Heart right ventricle (tissue), 16 donors: ENCODE measurements around the gene SNRPD3. TPM values are rescaled to one million over a fixed set of nuclear protein-coding genes. Genes with fewer than 3 reads are reported as not detected.
A peak's percentile ranks its signal among the peaks of the same experiment; 100 is the strongest.

Experiments used
- ATAC-seq, 8 donors: fragments of 200-7000 bp; cut with Tn5 transposase; one replicate each; pipeline ENCODE4 v1.9.1; 2020; ENCODE audit warnings: mild to moderate bottlenecking in 8 of 8, moderate library complexity in 8 of 8, moderate number of reproducible peaks in 1 of 8
- DNase-seq, 2 donors: peaks; one replicate each; pipeline ENCODE4 v3.0.0-alpha.2; 2020
- H3K27ac ChIP-seq, 10 donors: fragments of 200-600 bp; sonication (generic) in 2 of 10; one replicate each; pipeline versions ENCODE4 v1.5.0 to v1.8.0; 2020 to 2022; ENCODE audit warnings: mild to moderate bottlenecking in 3 of 10
- H3K27me3 ChIP-seq, 7 donors: fragments of 200-600 bp; one replicate each; pipeline ENCODE4 v1.8.0; 2021 to 2022; ENCODE audit warnings: mild to moderate bottlenecking in 2 of 7
- H3K36me3 ChIP-seq, 9 donors: fragments of 200-600 bp; sonication (generic) in 1 of 9; one replicate each; pipeline versions ENCODE4 v1.5.0 to v1.8.0; 2020 to 2022; ENCODE audit warnings: mild to moderate bottlenecking in 2 of 9
- H3K4me1 ChIP-seq, 9 donors: fragments of 200-600 bp; sonication (generic) in 1 of 9; one replicate each; pipeline versions ENCODE4 v1.5.0 to v1.8.0; 2020 to 2022; ENCODE audit warnings: mild to moderate bottlenecking in 4 of 9
- H3K4me3 ChIP-seq, 10 donors: fragments of 200-600 bp; sonication (generic) in 2 of 10; one replicate each; pipeline versions ENCODE4 v1.5.0 to v1.8.0; 2020 to 2022; ENCODE audit warnings: mild to moderate bottlenecking in 7 of 10, moderate library complexity in 2 of 10
- H3K9me3 ChIP-seq, 11 donors: fragments of 200-600 bp in 10 of 11; sonication (generic) in 2 of 11; one replicate each; pipeline versions ENCODE4 v1.5.0 to v1.8.0; 2013 to 2022; ENCODE audit warnings: mild to moderate bottlenecking in 2 of 11, control low read depth in 1 of 11, moderate library complexity in 1 of 11
- WGBS, 2 donors: extraction: QIAGEN DNeasy Blood & Tissue Kit; methylation state at CpG; one replicate each; pipeline ENCODE4 v1.1.7; 2013; ENCODE audit warnings: inconsistent platforms in 1 of 2; 5-methylcytosine and 5-hydroxymethylcytosine counted together
- intact Hi-C, 10 donors: fragments of 100-400 bp; cut with DNase I; formaldehyde crosslinking; loops; one replicate each; pipeline versions ENCODE4 v1.11.1 to v1.14.2; 2022
- long read RNA-seq, 3 donors: library from polyadenylated mRNA; unstranded; transcript quantifications; one replicate each; pipeline ENCODE4 v2.0.0, GENCODE V29; 2020 to 2021
- polyA plus RNA-seq, 2 donors: library from polyadenylated mRNA; stranded (reverse); fragments of 200-250 nt; gene quantifications; one replicate each; pipeline ENCODE4 v1.2.3, GENCODE V29; 2013
- total RNA-seq, 10 donors: library from RNA; stranded (reverse); fragmentation: NEBNext Ultra II Directional in 3 of 10; extraction: Animal tissue kit (Norgen Biotek cat#: 25700) in 3 of 10; gene quantifications; one replicate each; pipeline versions ENCODE4 v1.2.1 to v1.2.4, GENCODE V29; 2021 to 2023
- TF ChIP-seq, protein P1 (sequence below), 9 donors: fragments of 200-600 bp; sonication (generic) in 2 of 9; IDR thresholded peaks; one replicate each; pipeline versions ENCODE4 v1.5.0 to v1.8.0; 2021 to 2022; ENCODE audit warnings: antibody characterized with exemption in 9 of 9, mild to moderate bottlenecking in 5 of 9, moderate library complexity in 1 of 9
- donor health status: Arrhythmogenic right ventricular cardiomyopathy.
- donor health status: ischemic (EF 13 %, LVEDD 7.1; RV severe dilation, severe dysfunction).
- donor health status: healthy with polysubstance abuse.
- donor health status: DM: no; HTN: yes; CAD: no.
- donor health status: DM: no; HTN: no; CAD: no.
- donor health status: ischemic (EF 25% LVEDD 6.9; RV normal size, moderate dysfunction).
- donor health status: ischemic (EF 25% LVEDD 5.7; RV mildly dilated, moderate dysfunction).
- donor health status: healthy.
- donor health status: DM: yes; HTN: yes; CAD: no.
- donor health status: Ischemic cardiomyopathy.
- donor health status: ischemic (EF 35%, LVEDD 5.7; RV mildly dilated, moderate dysfunction).
- donor health status: nonischemic (EF 11% LVEDD 7.7; RV severe dilation, severe dysfunction).
- donor health status: DM: yes; HTN: yes; CAD: no.
- donor health status: PGD.
- donor health status: ischemic (EF 29% LVEDD 5.4; RV normal size, mild dysfunction).
- donor health status: nonischemic (EF 23%, LVEDD 6.1; RV moderate dilation, normal function).

The SNRPD3 gene
- 10 to 100 TPM; 67.0 to 89.4 (median 74.0) TPM for total RNA-seq
- polyA plus RNA-seq = 100 to 1,000 TPM in 1 of 2 donors, 10 to 100 TPM in 1; 47.3 to 127 TPM
- long read RNA-seq, donor 1, transcript SNRPD3-201 (4 exons, 1,763 nt) = major isoform, 25 of 29 reads
- long read RNA-seq, donor 1, partial matches to known transcripts = 2 of 29 reads
- long read RNA-seq, donor 1, other reads (novel, unspliced or antisense) = 2 of 29 reads
- long read RNA-seq, donor 2, transcript SNRPD3-201 (4 exons, 1,763 nt) = major isoform, 44 of 52 reads
- long read RNA-seq, donor 2, partial matches to known transcripts = 5 of 52 reads
- long read RNA-seq, donor 2, other reads (novel, unspliced or antisense) = 3 of 52 reads
- long read RNA-seq, donor 3, transcript SNRPD3-201 (4 exons, 1,763 nt) = major isoform, 20 of 22 reads
- long read RNA-seq, donor 3, partial matches to known transcripts = 0 of 22 reads
- long read RNA-seq, donor 3, other reads (novel, unspliced or antisense) = 2 of 22 reads

DNA sequence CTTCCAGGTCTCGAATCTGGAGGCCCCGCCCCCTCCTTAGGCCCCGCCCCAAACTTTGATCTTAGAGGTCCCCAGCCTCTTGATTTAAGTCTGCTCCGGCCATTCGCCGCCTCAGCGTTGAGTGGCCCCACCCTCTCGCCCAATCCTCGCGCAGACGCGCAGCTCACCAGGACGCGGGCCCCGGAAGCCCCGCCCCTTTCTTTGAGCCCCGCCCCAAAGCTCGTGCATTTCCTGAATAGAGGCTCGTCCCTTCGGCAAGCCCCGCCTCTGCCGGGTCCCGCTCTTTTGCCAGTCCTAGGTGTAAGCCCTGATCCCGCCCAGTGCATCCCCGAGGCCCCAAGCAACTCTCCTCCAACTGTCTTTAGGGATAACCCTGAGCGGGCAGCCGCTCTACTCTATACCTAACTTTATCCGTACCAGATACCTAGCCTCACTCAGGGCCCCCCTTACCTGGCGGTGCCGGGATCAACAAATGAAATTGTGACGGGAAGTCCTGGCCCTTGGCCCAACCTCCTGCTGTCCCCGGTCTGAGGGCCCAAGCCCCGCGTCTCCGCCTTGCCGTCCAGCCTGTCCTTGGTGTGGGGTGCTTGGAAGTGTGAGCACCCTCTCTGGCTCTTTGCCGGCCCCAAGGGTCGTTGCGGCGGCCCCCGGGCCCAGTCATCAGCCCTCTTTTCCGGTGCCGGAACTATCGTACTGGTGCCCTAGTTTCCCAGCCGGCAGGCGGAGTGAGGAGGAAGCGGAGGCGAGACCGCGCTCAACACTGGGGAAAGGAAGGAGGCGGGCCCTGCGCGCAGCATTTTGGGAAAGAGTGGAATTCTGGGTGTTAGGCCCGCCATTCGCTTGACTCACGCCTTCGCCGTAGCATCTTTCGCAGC is at the start of gene SNRPD3:
Gene SNRPD3, plus strand, starts transcription at position 835 of the 875 bp plus-strand sequence. CDS start 1,676 bp downstream, outside the sequence.
- 0% methylated on average over 59 of the region's 59 CpGs for WGBS, 2 donors
- ATAC-seq (peak; percentile 90 to 97 (median 94)), DNase-seq (peak; percentile 100)
- TF ChIP-seq, protein P1, sequence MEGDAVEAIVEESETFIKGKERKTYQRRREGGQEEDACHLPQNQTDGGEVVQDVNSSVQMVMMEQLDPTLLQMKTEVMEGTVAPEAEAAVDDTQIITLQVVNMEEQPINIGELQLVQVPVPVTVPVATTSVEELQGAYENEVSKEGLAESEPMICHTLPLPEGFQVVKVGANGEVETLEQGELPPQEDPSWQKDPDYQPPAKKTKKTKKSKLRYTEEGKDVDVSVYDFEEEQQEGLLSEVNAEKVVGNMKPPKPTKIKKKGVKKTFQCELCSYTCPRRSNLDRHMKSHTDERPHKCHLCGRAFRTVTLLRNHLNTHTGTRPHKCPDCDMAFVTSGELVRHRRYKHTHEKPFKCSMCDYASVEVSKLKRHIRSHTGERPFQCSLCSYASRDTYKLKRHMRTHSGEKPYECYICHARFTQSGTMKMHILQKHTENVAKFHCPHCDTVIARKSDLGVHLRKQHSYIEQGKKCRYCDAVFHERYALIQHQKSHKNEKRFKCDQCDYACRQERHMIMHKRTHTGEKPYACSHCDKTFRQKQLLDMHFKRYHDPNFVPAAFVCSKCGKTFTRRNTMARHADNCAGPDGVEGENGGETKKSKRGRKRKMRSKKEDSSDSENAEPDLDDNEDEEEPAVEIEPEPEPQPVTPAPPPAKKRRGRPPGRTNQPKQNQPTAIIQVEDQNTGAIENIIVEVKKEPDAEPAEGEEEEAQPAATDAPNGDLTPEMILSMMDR (IDR thresholded peaks at IDR 0.05) = peak in 6 of 9 donors; percentile 9 to 28 (median 19)
- Histone ChIP-seq H3K36me3 (peaks cover 0 to 41% (median 11%) of the 10 kb centered on the region in 9 donors), H3K4me3 (peak within 1 kb of the TSS; percentile 68 to 100 (median 92)), H3K9me3 (no peaks in the 10 kb centered on the region), H3K27me3 (no peaks in the 10 kb centered on the region), H3K27ac (peak within 1 kb of the TSS; percentile 94 to 99 (median 98)), H3K4me1 (peaks cover 7 to 76% (median 65%) of the 10 kb centered on the region in 9 donors)
- intact Hi-C loops = loop anchor here in 1 of 10 donors (10.0 kb wide), 1 partner anchor 641 kb away; no protein-coding TSS in a partner anchor

DNA sequence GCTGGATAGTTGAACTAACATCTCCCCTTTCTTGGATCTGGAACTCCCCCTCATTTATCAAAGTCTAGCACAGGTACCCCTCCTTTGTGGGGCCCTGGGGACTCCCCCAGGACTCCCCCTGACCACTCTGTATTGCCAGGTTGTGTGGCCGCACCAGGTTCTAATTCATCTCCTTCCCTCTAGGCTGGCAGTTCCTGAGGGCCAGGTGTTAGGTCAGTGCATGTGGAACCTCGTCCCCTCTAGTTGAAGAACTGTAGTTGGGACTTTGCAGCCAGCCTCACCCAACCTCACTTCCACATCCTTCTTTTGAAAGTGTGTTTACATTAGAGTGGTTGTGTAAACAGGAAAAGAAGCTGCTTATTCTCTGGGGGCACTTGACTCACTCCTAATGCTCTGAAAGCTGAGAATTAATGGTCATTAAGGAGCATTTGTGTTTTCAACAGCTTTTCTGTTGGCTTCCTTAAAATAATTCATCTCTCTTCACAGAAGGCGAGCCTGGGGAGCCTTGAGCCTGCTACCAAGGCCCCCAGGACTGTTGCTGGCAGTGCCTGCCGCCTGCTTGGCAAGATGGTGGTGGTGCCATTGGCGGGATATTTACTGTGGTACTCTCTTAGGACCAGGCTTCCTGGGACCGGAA is 48.9 kb upstream of the SNRPD3 start:
- no peak for DNase-seq
- H3K27ac ChIP-seq = peak overlapping the region in 2 of 10 donors; percentile 27 to 77

DNA sequence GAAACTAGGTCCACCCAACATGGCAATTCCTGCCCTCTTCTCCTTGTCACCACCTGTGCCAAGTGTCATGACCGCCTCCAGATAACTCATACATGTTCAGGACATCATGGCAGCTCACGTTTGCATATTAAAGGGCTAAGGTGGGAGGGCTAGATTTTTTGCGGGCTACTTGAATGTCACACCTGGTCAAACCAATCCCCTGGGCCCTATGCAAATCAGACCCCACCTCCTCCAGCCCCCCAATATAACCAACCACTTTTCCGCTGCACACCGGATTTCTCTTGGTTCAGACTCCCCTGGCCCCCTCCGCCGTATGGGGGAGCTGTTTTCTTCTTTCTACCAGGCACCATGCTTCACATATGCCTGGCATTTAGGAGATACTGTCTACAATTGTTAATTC is 48.1 kb upstream of the SNRPD3 start:
- Histone ChIP-seq H3K36me3 (no peaks in the 10 kb centered on the region), H3K9me3 (no peaks in the 10 kb centered on the region), H3K27me3 (no peaks in the 10 kb centered on the region), H3K4me1 (peaks cover 9 to 72% (median 35%) of the 10 kb centered on the region in 9 donors), H3K27ac (peak overlapping the region in 1 of 10 donors; percentile 77), H3K4me3 (no peak overlapping the region)
- intact Hi-C loops = loop anchor here in 1 of 10 donors (10.0 kb wide), 1 partner anchor 73 kb away; no protein-coding TSS in a partner anchor
- WGBS, 2 donors = 84 to 87% methylated on average over 7 of the region's 7 CpGs
- no peak for ATAC-seq
- TF ChIP-seq, protein P1 (IDR thresholded peaks at IDR 0.05) = no peak
- no peak for DNase-seq

More for the DNA sequence above, 48.9 kb upstream of the SNRPD3 start:
- no peak for ATAC-seq
- TF ChIP-seq, protein P1 (IDR thresholded peaks at IDR 0.05) = no peak
- 67 to 80% methylated on average over 6 of the region's 6 CpGs for WGBS, 2 donors
- intact Hi-C loops = loop anchor here in 1 of 10 donors (10.0 kb wide), 1 partner anchor 72 kb away; no protein-coding TSS in a partner anchor
- Histone ChIP-seq H3K4me1 (peaks cover 9 to 68% (median 28%) of the 10 kb centered on the region in 9 donors), H3K36me3 (no peaks in the 10 kb centered on the region), H3K4me3 (no peak overlapping the region), H3K9me3 (no peaks in the 10 kb centered on the region), H3K27me3 (no peaks in the 10 kb centered on the region)
